ENCODE measurements around the gene CFAP46.
"Not testable (repeated sequence)": the region's sequence is repeated elsewhere in the genome, so short reads cannot be mapped to it uniquely, and the experiment has no call there.

GRCh38 chr10:132902656-132903575 is 39.5 kb downstream of the CFAP46 start:
- TF ChIP-seq, protein P1, sequence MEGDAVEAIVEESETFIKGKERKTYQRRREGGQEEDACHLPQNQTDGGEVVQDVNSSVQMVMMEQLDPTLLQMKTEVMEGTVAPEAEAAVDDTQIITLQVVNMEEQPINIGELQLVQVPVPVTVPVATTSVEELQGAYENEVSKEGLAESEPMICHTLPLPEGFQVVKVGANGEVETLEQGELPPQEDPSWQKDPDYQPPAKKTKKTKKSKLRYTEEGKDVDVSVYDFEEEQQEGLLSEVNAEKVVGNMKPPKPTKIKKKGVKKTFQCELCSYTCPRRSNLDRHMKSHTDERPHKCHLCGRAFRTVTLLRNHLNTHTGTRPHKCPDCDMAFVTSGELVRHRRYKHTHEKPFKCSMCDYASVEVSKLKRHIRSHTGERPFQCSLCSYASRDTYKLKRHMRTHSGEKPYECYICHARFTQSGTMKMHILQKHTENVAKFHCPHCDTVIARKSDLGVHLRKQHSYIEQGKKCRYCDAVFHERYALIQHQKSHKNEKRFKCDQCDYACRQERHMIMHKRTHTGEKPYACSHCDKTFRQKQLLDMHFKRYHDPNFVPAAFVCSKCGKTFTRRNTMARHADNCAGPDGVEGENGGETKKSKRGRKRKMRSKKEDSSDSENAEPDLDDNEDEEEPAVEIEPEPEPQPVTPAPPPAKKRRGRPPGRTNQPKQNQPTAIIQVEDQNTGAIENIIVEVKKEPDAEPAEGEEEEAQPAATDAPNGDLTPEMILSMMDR (IDR thresholded peaks at IDR 0.05; ENCODE audit: poor library complexity, severe bottlenecking), result not testable (repeated sequence)
- TF ChIP-seq EP300 (conservative IDR thresholded peaks at IDR 0.05; ENCODE audit: poor library complexity, severe bottlenecking), result not testable (repeated sequence)

All from neural cell (in vitro differentiated cells).